Subcutaneous abdominal adipose tissue (tissue), 5 donors: ENCODE results near the gene HPSE.

Experiments
- H3K27ac ChIP-seq: one replicate; pipeline ENCODE4 v1.7.0; 2013; ENCODE audit warnings: low read depth, mild to moderate bottlenecking, inconsistent platforms, low read length, moderate library complexity
- H3K27me3 ChIP-seq, 5 donors: one replicate each; pipeline ENCODE4 v1.7.0; 2013; ENCODE audit warnings: low read length in 5 of 5, inconsistent platforms in 1 of 5; ENCODE audit not compliant: control insufficient read depth in 5 of 5, insufficient read depth in 4 of 5
- H3K36me3 ChIP-seq, 5 donors: one replicate each; pipeline ENCODE4 v1.7.0; 2013; ENCODE audit warnings: low read length in 5 of 5; ENCODE audit not compliant: control insufficient read depth in 5 of 5, insufficient read depth in 5 of 5
- H3K4me1 ChIP-seq, 5 donors: one replicate each; pipeline ENCODE4 v1.7.0; 2013; ENCODE audit warnings: low read length in 5 of 5, mild to moderate bottlenecking in 3 of 5, moderate library complexity in 1 of 5; ENCODE audit not compliant: control insufficient read depth in 5 of 5, insufficient read depth in 5 of 5
- H3K4me3 ChIP-seq, 5 donors: one replicate each; pipeline ENCODE4 v1.7.0; 2013; ENCODE audit warnings: low read length in 5 of 5, low read depth in 1 of 5
- H3K9ac ChIP-seq, 5 donors: one replicate each; pipeline ENCODE4 v1.7.0; 2013; ENCODE audit warnings: low read length in 5 of 5, mild to moderate bottlenecking in 4 of 5, moderate library complexity in 3 of 5
- H3K9me3 ChIP-seq, 5 donors: one replicate each; pipeline ENCODE4 v1.7.0; 2013; ENCODE audit warnings: low read length in 5 of 5; ENCODE audit not compliant: control insufficient read depth in 5 of 5
- donor health status: healthy.
- donor health status: healthy.
- donor health status: healthy.
- donor health status: healthy.
- donor health status: healthy.

HPSE gene

GRCh38 chr4:83255584-83255983 is 79.1 kb downstream of the HPSE start:
- Histone ChIP-seq H3K4me1 (peaks cover 0 to 12% (median 8%) of the 10 kb centered on the region in 5 donors), H3K9ac (no peak overlapping the region), H3K4me3 (no peak overlapping the region), H3K36me3 (peaks cover 0 to 3% (median 0%) of the 10 kb centered on the region in 5 donors), H3K27me3 (no peaks in the 10 kb centered on the region), H3K9me3 (no peaks in the 10 kb centered on the region), H3K27ac (no peak overlapping the region)

GRCh38 chr4:83252782-83253405 is 81.8 kb downstream of the HPSE start:
- H3K4me1 ChIP-seq = peaks cover 0 to 11% (median 4%) of the 10 kb centered on the region in 5 donors
- no peak overlapping the region for H3K4me3 ChIP-seq
- H3K27ac ChIP-seq = no peak overlapping the region
- H3K9me3 ChIP-seq = no peaks in the 10 kb centered on the region
- H3K27me3 ChIP-seq = no peaks in the 10 kb centered on the region
- no peaks in the 10 kb centered on the region for H3K36me3 ChIP-seq
- H3K9ac ChIP-seq = no peak overlapping the region

- Histone ChIP-seq H3K36me3 (no peaks in the 10 kb centered on the region), H3K9me3 (no peaks in the 10 kb centered on the region), H3K27ac (no peak overlapping the region), H3K9ac (no peak overlapping the region), H3K4me3 (no peak overlapping the region), H3K27me3 (no peaks in the 10 kb centered on the region), H3K4me1 (peaks cover 0 to 11% (median 4%) of the 10 kb centered on the region in 5 donors)
Observed at GRCh38 chr4:83251447-83251830, 83.2 kb downstream of the HPSE start.

GRCh38 chr4:83250687-83251446 is 83.8 kb downstream of the HPSE start:
- H3K9ac ChIP-seq = no peak overlapping the region
- peaks cover 0 to 7% (median 4%) of the 10 kb centered on the region in 5 donors for H3K4me1 ChIP-seq
- no peaks in the 10 kb centered on the region for H3K36me3 ChIP-seq

GRCh38 chr4:83248486-83248885 is 86.2 kb downstream of the HPSE start:
- Histone ChIP-seq H3K27ac (no peak overlapping the region), H3K9ac (no peak overlapping the region), H3K36me3 (no peaks in the 10 kb centered on the region), H3K4me3 (no peak overlapping the region), H3K9me3 (no peaks in the 10 kb centered on the region), H3K27me3 (no peaks in the 10 kb centered on the region), H3K4me1 (peaks cover 0 to 5% (median 0%) of the 10 kb centered on the region in 5 donors)

More at GRCh38 chr4:83250687-83251446, 83.8 kb downstream of the HPSE start:
- H3K9me3 ChIP-seq = no peaks in the 10 kb centered on the region
- no peak overlapping the region for H3K27ac ChIP-seq
- H3K4me3 ChIP-seq = no peak overlapping the region
- no peaks in the 10 kb centered on the region for H3K27me3 ChIP-seq

- H3K9ac ChIP-seq = no peak overlapping the region
- H3K9me3 ChIP-seq = no peaks in the 10 kb centered on the region
- no peak overlapping the region for H3K27ac ChIP-seq
- H3K27me3 ChIP-seq = no peaks in the 10 kb centered on the region
- peaks cover 0 to 3% (median 0%) of the 10 kb centered on the region in 5 donors for H3K4me1 ChIP-seq
- H3K4me3 ChIP-seq = no peak overlapping the region
- H3K36me3 ChIP-seq = no peaks in the 10 kb centered on the region
Observed at GRCh38 chr4:83247415-83248357, 87.0 kb downstream of the HPSE start.
